Renal pelvis (tissue), 4 donors: ENCODE data around the gene TCIRG1. TPM values are rescaled to one million over a fixed set of nuclear protein-coding genes. Genes with fewer than 3 reads are reported as not detected.

Source experiments
- DNase-seq: peaks from one replicate; pipeline ENCODE4 v3.0.0-alpha.2; 2013
- polyA plus RNA-seq, 3 donors: library from polyadenylated mRNA; unstranded; fragments of 120-200 nt; gene quantifications; one replicate each; pipeline ENCODE4 v1.2.1, GENCODE V29; 2013; ENCODE audit not compliant: insufficient read length in 3 of 3

The TCIRG1 gene
- polyA plus RNA-seq, 3 donors, result 23.7 to 33.8 (median 26.6) TPM

DNA sequence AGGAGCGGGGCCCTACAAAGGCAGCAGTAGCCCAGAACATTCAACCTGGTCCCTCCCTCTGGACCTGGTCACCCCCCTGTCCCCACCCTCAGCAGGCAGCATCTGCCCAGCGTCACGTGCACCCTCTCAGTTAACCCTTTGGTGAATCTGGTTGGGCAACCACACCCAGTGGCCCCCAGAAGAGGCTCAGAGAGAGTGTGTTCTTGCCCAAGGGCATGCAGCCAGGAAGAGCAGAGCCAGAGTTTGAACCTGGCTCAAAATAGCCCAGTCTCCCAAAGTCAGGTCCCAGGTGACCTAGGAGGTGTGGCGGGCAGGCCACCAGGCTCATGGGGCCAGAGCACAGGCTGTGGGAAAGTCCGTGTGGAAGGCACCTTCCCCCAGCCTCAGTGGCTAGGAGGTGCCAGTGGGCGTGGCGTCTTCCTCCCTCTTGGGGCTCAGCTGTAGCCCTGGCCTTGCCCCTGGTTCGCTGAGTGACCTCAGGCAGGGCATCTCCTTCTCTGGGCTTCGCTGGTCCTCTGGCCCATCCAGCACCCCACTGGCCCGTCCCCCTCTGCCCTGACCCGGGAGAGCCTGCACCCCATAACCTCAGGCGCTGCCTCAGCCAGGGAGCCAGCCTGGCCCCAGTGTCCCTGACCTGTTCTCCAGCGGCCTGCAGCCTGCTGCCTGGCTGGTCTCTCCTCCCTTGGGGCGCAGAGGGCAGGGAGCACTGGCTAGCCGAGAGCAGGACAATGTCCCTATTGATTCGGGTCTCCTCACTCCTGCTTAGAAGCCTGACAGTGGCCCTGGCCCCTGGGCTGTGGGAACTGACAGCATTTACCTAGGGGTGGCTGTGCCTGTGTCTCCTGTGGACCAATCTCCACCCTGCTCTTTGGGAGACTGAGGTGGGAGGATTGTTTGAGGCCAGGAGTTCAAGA lies 21.7 kb upstream of the TCIRG1 start:
- no peak for DNase-seq

DNA sequence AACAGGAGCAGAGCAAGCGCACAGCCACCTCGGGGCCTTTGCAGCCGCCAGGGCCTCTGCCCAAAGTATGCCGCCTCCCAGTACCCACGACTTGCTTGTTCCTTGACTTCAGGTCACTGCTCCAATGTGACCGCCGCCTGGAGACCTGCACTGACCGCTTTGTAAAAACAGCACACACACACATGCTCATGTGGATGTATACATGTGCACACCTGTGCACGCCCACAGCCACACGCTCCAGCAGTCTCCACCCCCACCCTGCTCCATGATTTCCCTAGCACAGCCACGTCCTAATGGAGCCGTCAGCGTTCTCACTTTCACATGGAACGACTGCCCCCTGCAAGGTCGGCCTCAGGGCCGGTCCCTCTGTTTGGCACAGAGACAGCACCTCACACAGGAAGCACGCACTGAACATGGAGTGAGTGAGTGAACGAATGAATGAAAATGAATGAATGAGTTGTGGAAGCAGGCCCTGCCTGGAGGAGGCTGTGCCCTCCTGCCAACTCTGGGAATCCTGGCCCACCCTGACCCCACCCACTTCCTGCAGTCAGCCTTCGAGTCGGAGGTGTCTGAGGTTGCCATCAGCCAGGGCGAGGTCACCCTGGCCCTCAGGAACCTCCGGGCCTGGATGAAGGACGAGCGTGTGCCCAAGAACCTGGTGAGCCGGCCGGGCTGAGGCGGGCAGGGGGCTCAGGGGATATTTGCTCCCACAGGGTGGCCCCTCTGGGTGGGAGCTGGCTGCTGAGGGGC lies 20.7 kb upstream of the TCIRG1 start:
- no peak for DNase-seq

DNA sequence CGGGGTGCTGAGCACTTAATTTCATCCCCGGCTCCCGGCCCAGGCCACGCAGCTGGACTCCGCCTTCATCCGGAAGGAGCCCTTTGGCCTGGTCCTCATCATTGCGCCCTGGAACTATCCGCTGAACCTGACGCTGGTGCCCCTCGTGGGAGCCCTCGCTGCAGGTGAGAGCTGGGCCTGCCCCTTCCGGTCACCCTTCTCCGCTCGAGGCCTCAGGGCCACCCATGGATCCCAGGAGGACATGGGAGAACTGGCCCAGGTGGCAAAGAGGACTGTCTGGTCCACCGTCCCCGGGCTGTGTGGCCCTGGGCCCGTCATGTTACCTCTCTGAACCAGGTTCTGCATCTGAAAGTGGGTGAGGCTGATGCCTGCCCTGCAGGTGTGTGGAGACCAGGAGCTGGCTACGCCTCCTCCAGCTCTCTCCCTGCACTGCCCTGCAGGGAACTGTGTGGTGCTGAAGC lies 20.1 kb upstream of the TCIRG1 start:
- no peak for DNase-seq

DNA sequence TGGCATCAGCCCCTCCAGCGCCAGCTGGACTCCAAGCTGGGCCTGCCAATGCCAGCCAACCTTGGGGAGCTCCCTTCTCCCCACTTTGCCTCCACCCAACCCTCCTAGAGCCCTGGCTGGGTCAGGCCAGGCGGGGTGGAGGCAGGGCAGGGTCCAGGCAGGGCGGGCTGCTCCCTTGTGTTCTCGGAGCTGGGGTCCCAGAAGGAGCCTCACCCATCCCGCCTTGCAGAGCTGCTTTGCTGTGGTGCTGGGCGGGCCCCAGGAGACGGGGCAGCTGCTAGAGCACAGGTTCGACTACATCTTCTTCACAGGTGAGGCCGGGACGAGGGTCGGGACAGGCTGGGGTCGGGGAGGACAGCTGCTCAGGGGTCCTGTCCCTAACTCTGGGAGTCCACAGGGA lies 19.3 kb upstream of the TCIRG1 start:
- no peak for DNase-seq

DNA sequence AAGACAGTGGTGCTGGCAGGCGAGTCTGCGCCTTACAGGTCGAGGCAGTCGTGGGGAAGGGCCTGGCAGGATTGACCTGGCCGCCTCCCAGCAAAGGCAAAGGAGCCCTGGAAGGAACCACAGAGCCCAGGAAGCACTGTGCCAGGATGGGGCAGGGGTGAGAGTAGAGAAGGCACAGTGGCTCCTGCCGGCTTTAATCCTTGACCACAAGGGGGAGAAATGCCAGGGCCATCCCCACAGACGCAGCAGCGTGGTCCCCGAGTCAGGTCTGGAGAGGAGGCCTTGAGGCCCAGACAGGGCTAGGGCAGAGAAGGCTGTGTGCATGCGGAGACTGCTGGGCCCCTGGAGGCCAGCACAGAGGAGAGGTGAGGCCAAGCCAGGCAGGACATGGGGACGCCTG lies 18.2 kb upstream of the TCIRG1 start:
- no peak for DNase-seq

DNA sequence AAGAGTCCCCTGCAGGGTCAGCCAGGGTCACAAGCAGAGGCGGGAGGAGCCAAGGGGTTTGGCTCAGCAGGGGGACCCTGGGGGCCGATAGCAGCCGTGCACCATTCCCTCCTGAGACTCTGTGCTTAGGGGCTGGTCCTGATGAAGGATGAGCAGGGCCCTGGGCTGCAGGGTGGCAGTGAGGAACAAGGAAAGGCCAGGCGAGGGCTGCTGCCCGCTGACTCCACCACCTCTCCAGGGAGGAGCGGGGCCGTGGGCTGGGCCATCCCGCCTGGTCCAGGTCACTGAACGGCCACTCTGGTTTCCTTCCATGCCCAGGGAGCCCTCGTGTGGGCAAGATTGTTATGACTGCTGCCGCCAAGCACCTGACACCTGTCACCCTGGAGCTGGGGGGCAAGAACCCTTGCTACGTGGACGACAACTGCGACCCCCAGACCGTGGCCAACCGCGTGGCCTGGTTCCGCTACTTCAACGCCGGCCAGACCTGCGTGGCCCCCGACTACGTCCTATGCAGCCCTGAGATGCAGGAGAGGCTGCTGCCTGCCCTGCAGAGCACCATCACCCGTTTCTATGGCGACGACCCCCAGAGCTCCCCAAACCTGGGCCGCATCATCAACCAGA lies 17.5 kb upstream of the TCIRG1 start:
- DNase-seq, result no peak

DNA sequence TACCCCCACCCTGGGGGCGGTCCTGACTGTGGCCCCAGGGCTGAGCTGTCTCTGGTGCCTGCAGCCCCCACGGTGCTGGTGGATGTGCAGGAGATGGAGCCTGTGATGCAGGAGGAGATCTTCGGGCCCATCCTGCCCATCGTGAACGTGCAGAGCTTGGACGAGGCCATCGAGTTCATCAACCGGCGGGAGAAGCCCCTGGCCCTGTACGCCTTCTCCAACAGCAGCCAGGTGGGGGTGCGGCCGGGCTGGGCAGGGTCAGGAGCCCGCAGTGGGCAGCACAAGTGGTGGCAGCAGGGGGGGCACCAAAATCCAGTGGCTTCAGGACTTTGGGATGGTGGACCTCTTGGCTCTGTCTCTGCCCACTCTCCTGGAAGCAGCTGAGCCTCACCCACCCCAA lies 16.3 kb upstream of the TCIRG1 start:
- no peak for DNase-seq

DNA sequence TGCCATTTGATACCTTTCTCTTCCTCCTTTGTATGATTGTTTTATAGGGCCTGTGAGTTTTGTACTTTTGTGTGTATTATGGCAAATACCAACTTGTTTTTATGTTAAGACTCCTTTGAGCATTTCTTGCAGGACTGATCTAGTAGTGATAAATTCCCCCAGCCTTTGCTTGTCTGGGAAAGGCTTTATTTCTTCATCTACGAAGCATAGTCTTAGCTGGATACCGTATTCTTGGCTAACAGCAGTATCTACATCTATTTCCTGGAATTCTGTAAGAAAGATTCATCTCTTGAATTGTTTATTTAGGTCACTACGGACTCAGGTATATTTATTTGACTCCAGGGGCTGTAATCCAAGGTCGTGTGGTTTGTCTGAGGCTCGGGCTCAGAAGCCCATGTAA lies 14.3 kb upstream of the TCIRG1 start:
- no peak for DNase-seq

DNA sequence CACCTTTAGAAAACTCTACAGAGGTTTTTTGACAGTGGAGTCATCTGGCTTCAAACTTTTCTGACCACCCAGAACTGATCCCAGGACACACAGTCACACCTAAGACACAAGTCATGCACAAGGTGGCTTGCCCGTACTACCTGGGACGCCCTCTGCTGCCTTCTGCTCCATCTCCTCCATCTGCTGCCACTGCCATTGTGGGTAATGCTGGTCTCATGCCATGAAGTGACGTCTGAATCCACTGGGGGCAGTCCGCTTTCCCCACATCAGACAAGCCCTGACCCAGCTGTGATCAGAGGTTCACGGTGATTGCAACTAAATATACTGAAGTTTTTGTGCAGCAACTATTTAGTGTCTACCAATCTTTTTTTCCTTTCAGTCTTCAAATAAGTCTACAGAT lies 13.8 kb upstream of the TCIRG1 start:
- DNase-seq, result no peak

DNA sequence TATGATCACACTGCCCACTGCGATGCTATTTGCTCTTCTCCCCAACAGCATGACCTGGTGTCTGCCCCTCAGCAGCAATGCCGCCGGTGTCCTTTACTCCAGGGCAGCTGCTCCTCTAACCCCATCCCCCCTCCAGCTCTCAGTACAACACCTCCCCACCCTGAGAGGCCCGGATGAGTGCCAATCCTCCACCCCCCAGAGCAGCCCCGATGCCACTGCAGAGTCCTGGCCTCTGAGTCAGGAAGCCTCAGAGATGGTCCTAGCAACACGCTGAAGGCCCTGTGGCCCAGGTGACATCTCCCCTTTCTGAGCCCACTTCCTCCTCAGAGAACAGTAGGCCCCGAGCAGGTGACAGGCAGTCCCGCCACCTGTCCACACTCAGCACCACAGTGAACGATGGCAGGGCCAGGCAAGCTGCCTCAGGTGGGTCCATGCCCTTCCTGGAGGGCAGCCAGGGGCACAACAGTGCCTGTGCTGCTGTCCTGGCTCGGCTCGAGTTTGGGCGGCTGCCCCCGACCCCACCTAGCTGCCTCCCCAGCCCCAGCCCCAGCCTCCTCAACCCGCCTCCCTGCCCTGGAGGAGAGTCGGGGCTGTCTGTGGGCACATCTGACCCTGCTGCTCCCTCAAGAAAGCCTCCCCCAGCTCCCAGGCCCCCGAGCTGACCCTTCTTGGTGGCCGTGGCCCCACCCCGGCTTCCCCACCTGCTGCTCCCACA lies 12.3 kb upstream of the TCIRG1 start:
- DNase-seq, result no peak

DNA sequence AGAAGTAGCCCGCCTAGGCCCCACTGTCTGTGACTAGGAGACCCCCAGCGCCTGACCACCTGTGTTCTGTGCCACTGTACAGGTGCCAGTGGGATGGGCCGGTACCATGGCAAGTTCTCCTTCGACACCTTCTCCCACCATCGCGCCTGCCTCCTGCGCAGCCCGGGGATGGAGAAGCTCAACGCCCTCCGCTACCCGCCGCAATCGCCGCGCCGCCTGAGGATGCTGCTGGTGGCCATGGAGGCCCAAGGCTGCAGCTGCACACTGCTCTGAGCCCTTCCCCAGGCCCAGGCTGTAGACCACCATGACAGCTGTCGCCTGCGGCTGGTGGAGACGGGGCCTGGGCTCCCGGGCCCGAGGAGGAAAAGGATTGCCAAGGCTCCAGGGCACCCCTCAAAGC lies 11.2 kb upstream of the TCIRG1 start:
- no peak for DNase-seq

DNA sequence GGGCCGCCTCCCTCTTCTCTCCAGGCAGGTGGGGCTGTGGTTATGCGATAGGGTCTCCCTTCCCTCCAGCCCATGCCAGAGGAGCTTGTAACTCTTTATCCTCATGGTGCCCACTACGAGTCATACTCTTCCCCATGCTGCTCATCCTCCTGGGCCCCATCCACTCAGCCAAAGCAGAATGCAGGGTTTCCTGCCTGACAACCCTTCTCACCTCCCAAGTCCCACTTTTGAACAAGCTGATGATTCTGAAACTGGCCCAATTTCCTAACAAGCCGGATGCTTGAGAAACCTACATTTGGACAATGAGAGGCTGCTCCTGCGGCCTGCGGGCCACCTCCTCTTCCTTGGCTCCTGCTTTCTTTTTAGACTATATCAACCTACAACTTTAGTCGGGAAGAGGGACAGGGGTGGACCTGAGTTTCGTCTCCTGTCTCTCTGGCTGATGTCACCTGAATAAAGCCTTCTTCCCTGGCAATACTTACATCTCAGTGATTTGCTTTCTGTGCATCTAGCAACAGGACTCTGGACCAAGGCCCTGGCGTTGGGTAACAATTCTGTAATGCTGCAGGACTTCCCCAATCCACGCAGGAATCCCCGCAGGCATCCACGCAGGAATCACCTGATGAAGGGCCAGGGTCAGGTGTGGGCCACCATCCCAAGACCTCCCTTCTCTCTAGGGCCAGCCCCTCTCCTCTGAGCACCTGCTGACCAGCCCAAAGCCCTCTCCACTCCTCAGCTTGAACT lies 9.9 kb upstream of the TCIRG1 start:
- DNase-seq, result no peak

DNA sequence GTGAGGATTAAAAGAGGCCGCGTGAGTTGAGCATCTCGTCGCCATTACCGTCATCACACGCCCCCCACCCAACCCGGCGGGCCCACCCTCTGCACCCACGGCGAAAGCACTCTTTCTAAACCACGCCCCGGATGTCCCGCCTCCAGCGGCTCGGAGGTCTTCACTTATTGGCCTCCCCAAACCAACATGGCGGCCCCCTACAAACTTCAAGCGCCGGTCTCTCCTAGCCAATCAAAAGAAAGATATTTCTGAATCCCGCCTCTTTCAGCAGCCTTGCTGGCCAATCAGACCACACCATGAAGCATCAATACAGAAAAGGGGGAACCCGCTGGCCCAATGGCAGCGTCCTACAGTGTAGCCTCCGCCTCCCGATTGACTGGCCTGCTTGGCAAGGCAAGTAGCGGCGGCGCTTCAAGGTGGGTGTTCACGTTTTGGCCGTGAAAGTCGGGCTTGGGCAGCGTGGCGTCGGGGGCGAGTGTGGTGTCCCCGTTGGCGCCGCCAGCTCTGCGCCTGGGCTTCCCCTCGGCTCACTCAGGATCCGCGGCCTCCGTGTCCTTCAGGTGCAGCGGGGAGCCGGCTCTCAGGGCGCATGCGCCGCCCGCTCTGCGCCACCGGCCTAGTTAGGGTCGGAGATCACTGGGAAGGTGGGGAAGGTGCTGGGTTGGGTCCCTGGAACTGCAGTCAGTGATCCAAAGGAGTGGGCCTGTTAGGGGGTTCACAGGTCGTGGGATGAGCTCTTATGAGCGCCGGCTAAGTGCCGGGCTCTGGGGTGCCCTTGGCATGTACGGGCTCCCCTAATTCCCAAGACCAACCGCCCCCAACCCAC lies 8.3 kb upstream of the TCIRG1 start, which contains the start of gene NDUFS8:
Gene NDUFS8, plus strand, starts transcription at position 364 of the 826 bp plus-strand sequence. CDS start 1,471 bp downstream, outside the sequence.
- peak; percentile 100 for DNase-seq

DNA sequence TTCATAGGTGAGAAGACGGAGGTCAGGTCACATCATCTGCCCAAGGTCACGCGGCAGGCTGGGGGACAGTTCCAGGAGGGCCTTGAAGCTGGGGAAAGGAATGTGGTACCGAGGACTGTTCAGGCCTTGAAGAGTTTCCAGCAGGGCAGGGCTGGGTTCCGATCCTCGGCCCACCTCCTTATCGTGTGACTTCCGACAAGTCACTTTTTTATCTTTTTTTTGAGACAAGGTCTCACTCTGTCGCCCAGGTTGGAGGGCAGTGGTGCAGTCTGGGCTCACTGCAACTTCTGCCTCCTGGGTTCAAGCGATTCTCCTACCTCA lies 7.7 kb upstream of the TCIRG1 start:
- no peak for DNase-seq

DNA sequence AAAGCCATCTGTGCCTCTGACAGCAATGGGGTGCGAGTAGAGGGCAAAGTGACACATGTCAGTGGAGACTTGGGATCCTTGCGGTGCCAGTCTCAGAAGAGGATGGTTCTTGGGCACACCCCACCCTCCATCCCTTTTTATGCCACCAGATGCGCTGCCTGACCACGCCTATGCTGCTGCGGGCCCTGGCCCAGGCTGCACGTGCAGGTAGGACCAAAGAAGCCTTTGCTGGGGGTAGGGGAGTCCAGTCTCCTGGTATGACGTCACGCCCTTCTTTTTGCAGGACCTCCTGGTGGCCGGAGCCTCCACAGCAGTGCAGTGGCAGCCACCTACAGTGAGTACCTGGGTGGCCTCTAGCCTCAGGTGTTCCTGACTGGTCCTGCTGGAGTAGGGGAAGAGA lies 6.8 kb upstream of the TCIRG1 start:
- no peak for DNase-seq

DNA sequence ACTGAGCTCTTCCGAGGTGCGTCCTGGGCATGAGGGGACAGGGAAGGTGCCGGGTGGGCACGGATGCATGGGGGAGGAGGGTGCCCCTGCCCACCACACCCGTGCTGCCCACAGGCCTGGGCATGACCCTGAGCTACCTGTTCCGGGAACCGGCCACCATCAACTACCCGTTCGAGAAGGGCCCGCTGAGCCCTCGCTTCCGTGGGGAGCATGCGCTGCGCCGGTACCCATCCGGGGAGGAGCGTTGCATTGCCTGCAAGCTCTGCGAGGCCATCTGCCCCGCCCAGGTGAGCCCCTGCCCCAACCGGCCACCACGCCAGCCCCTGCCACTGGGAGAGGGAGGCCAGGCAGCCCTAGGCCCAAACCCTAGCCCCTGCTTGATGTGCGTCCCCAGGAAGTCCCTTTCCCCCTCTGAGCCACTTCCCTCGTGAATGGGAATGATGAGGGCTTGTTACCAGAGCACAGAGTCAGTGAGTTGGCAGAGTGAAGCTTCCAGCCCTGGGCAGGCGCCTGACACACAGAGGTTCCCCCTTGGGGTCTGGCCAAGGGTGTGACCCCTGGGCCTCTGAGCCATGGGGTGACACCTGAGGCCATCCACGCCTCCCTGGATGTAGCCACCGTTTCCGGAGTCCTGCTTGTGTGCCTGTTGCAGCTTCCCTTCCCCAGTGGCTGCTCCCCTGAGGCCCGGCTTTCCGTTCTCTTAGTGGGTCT lies 5.7 kb upstream of the TCIRG1 start:
- no peak for DNase-seq

DNA sequence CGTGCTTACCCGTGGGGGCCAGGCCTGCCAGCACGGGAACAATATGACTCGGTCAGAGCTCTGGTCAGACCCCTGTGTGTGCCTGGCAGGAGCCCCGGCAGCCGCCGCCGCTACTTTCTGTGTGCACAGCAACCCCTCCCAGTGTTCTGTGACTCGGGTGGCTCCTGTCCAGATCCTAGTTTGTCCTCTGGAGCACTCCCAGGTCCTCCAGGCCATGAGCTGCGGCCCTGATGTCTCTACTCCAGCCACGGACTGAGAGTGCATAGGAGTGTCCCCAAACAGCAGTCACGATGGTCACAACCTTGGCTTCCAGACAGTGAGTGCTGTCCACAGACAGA lies 5.1 kb upstream of the TCIRG1 start:
- no peak for DNase-seq

DNA sequence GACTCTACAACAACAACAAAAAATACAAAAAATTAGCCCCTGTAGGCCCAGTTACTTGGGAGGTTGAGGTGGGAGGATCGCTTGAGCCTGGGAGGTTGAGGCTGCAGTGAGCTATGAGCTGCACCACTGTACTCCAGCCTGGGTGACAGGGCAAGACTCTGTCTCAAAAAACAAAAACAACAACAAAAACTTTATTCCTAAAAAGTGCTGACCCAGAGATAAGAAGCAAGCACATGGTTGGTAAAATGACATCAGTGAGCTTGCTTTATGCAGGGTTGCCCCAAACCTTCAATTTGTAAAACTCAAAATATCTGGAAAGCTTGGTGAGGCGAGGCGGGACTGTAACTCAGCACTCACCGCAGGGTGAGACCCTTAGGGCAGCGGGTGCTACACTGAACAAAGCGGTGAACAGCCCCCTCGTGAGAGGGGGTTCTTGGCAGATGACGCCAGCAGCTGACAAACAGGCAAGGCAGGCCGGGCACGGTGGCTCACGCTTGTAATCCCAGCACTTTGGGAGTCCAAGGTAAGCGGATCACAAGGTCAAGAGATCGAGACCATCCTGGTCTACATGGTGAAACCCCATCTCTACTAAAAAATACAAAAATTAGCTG lies 3.5 kb upstream of the TCIRG1 start:
- no peak for DNase-seq

DNA sequence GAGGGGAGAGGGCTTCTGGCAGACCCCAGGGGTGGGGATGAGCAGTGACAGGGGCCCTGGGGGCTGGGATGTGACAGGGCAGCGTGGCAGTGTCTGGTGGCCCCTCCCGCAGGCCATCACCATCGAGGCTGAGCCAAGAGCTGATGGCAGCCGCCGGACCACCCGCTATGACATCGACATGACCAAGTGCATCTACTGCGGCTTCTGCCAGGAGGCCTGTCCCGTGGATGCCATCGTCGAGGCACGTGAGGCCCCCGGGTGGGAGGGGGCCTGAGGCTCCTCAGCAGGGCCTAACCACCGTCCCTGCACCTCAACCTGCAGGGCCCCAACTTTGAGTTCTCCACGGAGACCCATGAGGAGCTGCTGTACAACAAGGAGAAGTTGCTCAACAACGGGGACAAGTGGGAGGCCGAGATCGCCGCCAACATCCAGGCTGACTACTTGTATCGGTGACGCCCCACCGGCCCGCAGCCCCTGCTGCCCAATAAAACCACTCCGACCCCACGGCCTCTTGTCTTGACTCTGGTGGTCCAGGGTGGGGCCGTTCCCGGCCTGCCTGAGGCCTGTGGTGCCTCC lies 2.6 kb upstream of the TCIRG1 start:
- DNase-seq, result no peak
